ENCODE results near the gene FIBP.

GRCh38 chr11:65897020-65897471, 8.8 kb upstream of the FIBP start:
- TF ChIP-seq CTCF (conservative IDR thresholded peaks at IDR 0.05; ENCODE audit: low read depth, low read length) (no peak), SMC3 (IDR thresholded peaks at IDR 0.05; ENCODE audit: low read depth, low read length) (no peak), RFX5 (IDR thresholded peaks at IDR 0.05; ENCODE audit: low read depth, low read length) (no peak), MAZ (IDR thresholded peaks at IDR 0.05; ENCODE audit: borderline replicate concordance, low read depth, low read length) (no peak), MXI1 (IDR thresholded peaks at IDR 0.05; ENCODE audit: borderline replicate concordance, low read depth, low read length) (no peak), RCOR1 (IDR thresholded peaks at IDR 0.05; ENCODE audit: insufficient replicate concordance, low read length) (no peak), FOS (IDR thresholded peaks at IDR 0.05; ENCODE audit: low read depth, low read length) (no peak), CEBPB (IDR thresholded peaks at IDR 0.05; ENCODE audit: low read depth, low read length) (no peak), USF2 (IDR thresholded peaks at IDR 0.05; ENCODE audit: low read depth, low read length) (no peak), RAD21 (IDR thresholded peaks at IDR 0.05; ENCODE audit: low read length) (no peak)
